Psoas muscle (tissue), 8 donors: ENCODE results near the gene CAMTA1. TPM values are rescaled to one million over a fixed set of nuclear protein-coding genes. Genes with fewer than 3 reads are reported as not detected.

ENCODE experiments used
- ATAC-seq, 4 donors: fragments of 200-7000 bp; cut with Tn5 transposase; one replicate each; pipeline ENCODE4 v1.9.1; 2020; ENCODE audit warnings: moderate library complexity in 3 of 4, mild to moderate bottlenecking in 2 of 4
- DNase-seq, 2 donors: peaks; one replicate each; pipeline ENCODE4 v3.0.0-alpha.2; 2020
- H3K27ac ChIP-seq: fragments of 200-600 bp; one replicate; pipeline ENCODE4 v1.8.0; 2022
- H3K27me3 ChIP-seq, 3 donors: fragments of 200-600 bp in 1 of 3; one replicate each; pipeline versions ENCODE4 v1.6.1 to v1.8.0; 2013 to 2022; ENCODE audit warnings: low read length in 2 of 3, mild to moderate bottlenecking in 2 of 3, moderate library complexity in 1 of 3; ENCODE audit not compliant: insufficient read depth in 3 of 3
- H3K36me3 ChIP-seq, 2 donors: fragments of 200-600 bp in 1 of 2; one replicate each; pipeline versions ENCODE4 v1.6.1 to v1.8.0; 2013 to 2022; ENCODE audit warnings: low read depth in 1 of 2, mild to moderate bottlenecking in 1 of 2, moderate library complexity in 1 of 2; ENCODE audit not compliant: insufficient read depth in 1 of 2
- H3K4me1 ChIP-seq: fragments of 200-600 bp; one replicate; pipeline ENCODE4 v1.8.0; 2022
- H3K4me3 ChIP-seq: fragments of 200-600 bp; one replicate; pipeline ENCODE4 v1.8.0; 2022; ENCODE audit warnings: mild to moderate bottlenecking
- H3K9me3 ChIP-seq: fragments of 200-600 bp; one replicate; pipeline ENCODE4 v1.8.0; 2022
- WGBS, 3 donors: extraction: QIAGEN DNeasy Blood & Tissue Kit; methylation state at CpG; one replicate each; pipeline versions ENCODE4 v1.1.6 to v1.1.7; 2013; 5-methylcytosine and 5-hydroxymethylcytosine counted together
- intact Hi-C, 2 donors: fragments of 100-400 bp; cut with DNase I; formaldehyde crosslinking; loops; one replicate each; pipeline versions ENCODE4 v1.11.0 to v1.14.2; 2022
- polyA plus RNA-seq, 3 donors: library from polyadenylated mRNA; stranded (reverse); fragments of 200-250 nt; gene quantifications; one replicate each; pipeline ENCODE4 v1.2.3, GENCODE V29; 2013
- total RNA-seq, 4 donors: library from RNA; stranded (reverse); fragmentation: NEBNext Ultra II Directional in 2 of 4; extraction: Animal tissue kit (Norgen Biotek cat#: 25700) in 2 of 4; gene quantifications; one replicate each; pipeline versions ENCODE4 v1.2.1 to v1.2.4, GENCODE V29; 2021 to 2023
- TF ChIP-seq, protein P1 (sequence below): fragments of 200-600 bp; IDR thresholded peaks from one replicate; pipeline ENCODE4 v1.8.0; 2022; ENCODE audit warnings: antibody characterized with exemption
- donor health status: healthy with polysubstance abuse.
- donor health status: DM: no; HTN: no; CAD: no; lungs with moderate emphysema.
- donor health status: Bipolar disorder and iron deficiency.
- donor health status: healthy.
- donor health status: DM: yes; HTN: yes; CAD: no.
- donor health status: DM: no; HTN: no; CAD: no.
- donor health status: DM: no; HTN: no; CAD: no.
- donor health status: DM: yes; HTN: yes; CAD: no.

The CAMTA1 gene
- total and polyA plus RNA-seq, 7 donors: 64.6 to 206 (median 76.5) TPM

DNA sequence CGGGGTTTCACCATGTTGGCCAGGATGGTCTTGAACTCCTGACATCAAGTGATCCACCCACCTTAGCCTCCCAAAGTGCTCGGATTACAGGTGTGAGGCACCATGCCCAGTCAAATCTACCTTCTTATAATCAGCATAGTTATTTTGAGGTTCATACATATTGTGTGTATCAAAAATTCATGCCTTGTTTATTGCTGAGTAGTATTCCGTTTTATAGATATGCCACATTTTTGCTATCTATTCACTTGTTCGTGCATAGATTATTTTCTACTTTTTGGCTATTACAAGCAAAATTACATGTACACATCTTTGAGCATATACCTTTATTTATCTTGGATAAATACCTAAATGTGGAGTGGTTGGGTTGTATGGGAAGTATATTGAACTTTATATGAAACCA, 344.9 kb downstream of the CAMTA1 start:
- H3K4me1 ChIP-seq: no peaks in the 10 kb centered on the region
- intact Hi-C loops: no loop called here
- no peaks in the 10 kb centered on the region for H3K36me3 ChIP-seq
- TF ChIP-seq, protein P1, sequence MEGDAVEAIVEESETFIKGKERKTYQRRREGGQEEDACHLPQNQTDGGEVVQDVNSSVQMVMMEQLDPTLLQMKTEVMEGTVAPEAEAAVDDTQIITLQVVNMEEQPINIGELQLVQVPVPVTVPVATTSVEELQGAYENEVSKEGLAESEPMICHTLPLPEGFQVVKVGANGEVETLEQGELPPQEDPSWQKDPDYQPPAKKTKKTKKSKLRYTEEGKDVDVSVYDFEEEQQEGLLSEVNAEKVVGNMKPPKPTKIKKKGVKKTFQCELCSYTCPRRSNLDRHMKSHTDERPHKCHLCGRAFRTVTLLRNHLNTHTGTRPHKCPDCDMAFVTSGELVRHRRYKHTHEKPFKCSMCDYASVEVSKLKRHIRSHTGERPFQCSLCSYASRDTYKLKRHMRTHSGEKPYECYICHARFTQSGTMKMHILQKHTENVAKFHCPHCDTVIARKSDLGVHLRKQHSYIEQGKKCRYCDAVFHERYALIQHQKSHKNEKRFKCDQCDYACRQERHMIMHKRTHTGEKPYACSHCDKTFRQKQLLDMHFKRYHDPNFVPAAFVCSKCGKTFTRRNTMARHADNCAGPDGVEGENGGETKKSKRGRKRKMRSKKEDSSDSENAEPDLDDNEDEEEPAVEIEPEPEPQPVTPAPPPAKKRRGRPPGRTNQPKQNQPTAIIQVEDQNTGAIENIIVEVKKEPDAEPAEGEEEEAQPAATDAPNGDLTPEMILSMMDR: no peak
- DNase-seq (no peak), ATAC-seq (no peak)
- no peaks in the 10 kb centered on the region for H3K27me3 ChIP-seq
- H3K9me3 ChIP-seq: no peaks in the 10 kb centered on the region
- H3K4me3 ChIP-seq: no peak overlapping the region
- 82 to 92% (median 92%) methylated on average over 4 of the region's 4 CpGs for WGBS, 3 donors
- no peak overlapping the region for H3K27ac ChIP-seq

DNA sequence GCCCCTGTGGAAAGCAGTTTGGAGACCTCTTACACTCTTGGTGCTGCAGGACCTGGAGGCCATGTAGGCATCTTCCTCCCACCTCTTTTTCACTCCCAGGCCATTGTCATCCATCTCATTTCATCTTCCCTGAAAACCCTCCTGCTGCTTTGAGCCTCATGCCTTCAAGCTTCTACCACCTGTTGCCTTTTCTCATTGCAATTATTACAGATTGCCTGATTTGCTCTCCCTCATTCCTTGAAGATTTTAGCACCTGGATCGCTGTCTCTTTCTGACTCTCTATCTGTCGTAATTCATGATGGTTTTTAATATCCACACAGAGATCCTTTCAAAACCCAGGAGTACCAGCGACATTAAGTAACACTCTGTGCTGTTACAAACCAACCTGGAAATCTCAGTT, 350.2 kb downstream of the CAMTA1 start:
- H3K27ac ChIP-seq: no peak overlapping the region
- intact Hi-C loops: no loop called here
- DNase-seq (no peak), ATAC-seq (no peak)
- H3K4me3 ChIP-seq: no peak overlapping the region
- peaks cover 10% of the 10 kb centered on the region for H3K4me1 ChIP-seq
- no peaks in the 10 kb centered on the region for H3K36me3 ChIP-seq
- H3K9me3 ChIP-seq: no peaks in the 10 kb centered on the region
- TF ChIP-seq, protein P1: no peak
- H3K27me3 ChIP-seq: peaks cover 0 to 3% (median 0%) of the 10 kb centered on the region in 3 donors
- WGBS, 3 donors: 85 to 92% (median 87%) methylated on average over 3 of the region's 3 CpGs

DNA sequence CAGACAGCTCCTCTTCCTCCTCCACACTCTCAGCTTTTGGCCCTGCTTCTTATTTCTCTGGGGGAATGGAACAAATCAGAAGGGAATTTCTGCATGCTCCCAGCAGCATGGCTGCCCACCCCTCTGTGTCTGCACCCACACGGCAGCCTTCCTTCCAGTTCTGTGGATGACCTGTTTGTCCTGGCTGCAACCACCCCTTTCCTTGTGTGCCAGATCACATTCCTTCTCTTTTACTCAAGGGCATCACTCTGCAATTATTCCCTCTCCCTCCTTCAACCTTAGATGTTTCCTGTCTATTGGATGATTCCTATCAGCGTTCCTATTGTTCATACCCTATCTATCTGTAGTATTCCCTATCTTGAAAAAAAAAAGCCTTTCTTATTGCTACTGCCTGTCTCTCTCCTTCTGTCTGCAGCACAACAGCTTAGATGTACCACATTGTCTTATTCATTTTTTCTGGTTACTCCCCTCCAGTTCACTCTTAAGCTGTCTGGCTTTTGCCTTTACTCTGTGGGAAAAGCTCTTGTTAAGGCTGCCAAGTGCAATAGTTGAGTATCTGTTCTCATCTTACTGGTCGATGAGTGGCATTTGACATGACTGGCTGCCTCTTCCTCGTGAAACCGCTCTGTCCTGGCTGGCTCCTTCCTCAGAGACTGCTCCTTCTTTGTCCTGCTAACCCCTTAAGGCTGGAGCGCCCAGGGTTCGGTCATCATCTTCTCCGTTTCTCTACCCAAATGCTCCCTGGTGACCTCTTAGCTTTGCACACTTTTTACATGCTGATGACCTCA, 351.1 kb downstream of the CAMTA1 start:
- no peak overlapping the region for H3K4me3 ChIP-seq
- DNase-seq (no peak), ATAC-seq (no peak)
- H3K36me3 ChIP-seq: no peaks in the 10 kb centered on the region
- H3K27ac ChIP-seq: no peak overlapping the region
- H3K27me3 ChIP-seq: peaks cover 0 to 3% (median 0%) of the 10 kb centered on the region in 3 donors
- H3K9me3 ChIP-seq: no peaks in the 10 kb centered on the region
- WGBS, 3 donors: 49 to 56% (median 51%) methylated on average over 8 of the region's 8 CpGs
- peaks cover 10% of the 10 kb centered on the region for H3K4me1 ChIP-seq
- intact Hi-C loops: no loop called here
- TF ChIP-seq, protein P1: no peak

DNA sequence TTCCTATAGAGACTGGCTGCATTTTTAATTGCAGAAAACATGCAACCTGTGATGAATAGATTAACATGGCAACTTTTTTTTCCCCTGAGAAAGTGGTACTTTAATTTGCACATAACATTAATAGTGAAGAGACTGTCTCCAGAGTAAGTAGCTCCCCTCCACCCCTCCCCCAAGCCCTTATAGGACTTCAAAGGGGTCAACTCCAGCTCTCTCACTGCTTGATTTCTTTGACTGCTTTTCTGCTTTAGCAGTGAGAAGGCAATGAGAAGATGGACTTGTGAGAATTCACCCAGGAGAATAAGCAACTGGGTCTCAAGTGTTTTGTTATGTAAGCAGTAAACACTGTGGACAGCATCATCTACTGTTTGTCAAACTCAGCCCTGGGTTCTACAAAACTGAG, 355.0 kb downstream of the CAMTA1 start:
- DNase-seq: no peak
- Histone ChIP-seq H3K9me3 (no peaks in the 10 kb centered on the region), H3K4me3 (no peak overlapping the region), H3K36me3 (no peaks in the 10 kb centered on the region), H3K27ac (no peak overlapping the region), H3K27me3 (peaks cover 0 to 3% (median 0%) of the 10 kb centered on the region in 3 donors), H3K4me1 (peaks cover 10% of the 10 kb centered on the region)
- TF ChIP-seq, protein P1: no peak
- no peak for ATAC-seq
- intact Hi-C loops: no loop called here

DNA sequence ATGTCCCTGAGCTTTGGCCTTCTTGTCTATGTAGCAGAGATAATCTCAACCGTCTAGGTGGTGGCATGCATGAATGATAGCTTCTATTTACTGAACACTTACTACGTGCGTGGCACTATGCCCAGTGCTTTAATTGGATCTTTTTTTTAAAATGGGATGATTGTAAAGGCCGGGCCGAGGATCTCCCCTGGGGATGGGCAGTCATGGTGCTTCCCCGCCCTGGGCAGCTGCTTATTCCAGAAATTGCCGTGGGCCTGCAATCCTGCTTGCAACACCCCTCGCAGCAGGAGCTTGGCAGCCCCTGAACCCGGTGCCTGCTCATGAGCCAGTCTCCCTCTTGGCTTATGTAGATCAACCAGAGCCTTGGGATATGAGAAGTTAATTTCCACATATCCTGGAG, 360.7 kb downstream of the CAMTA1 start:
- H3K9me3 ChIP-seq: no peaks in the 10 kb centered on the region
- intact Hi-C loops: no loop called here
- no peak for DNase-seq
- 59 to 69% (median 61%) methylated on average over 9 of the region's 9 CpGs for WGBS, 3 donors
- H3K27ac ChIP-seq: no peak overlapping the region
- TF ChIP-seq, protein P1: no peak
- H3K36me3 ChIP-seq: no peaks in the 10 kb centered on the region
- peaks cover 7% of the 10 kb centered on the region for H3K4me1 ChIP-seq
- no peaks in the 10 kb centered on the region for H3K27me3 ChIP-seq
- H3K4me3 ChIP-seq: no peak overlapping the region
- no peak for ATAC-seq
